GM06990 (cell line): Measurements from ENCODE around the gene PEAR1.

ENCODE experiments used
- DNase-seq: peaks from one replicate; pipeline ENCODE4 v3.0.0-alpha.2; 2011; ENCODE audit not compliant: insufficient read length; ENCODE audit errors: extremely low read depth
- H3K27me3 ChIP-seq: replicated peaks from 2 replicates; pipeline ENCODE4 v1.6.0; 2011; ENCODE audit warnings: low read length; ENCODE audit not compliant: control insufficient read depth, insufficient read depth
- H3K36me3 ChIP-seq: 2 replicates; pipeline ENCODE4 v1.5.1; 2011; ENCODE audit warnings: low read length; ENCODE audit not compliant: control insufficient read depth, insufficient read depth
- H3K4me3 ChIP-seq: replicated peaks from 2 replicates; pipeline ENCODE4 v1.5.1; 2011; ENCODE audit warnings: low read depth, mild to moderate bottlenecking, control low read depth, low read length
- CTCF ChIP-seq: IDR thresholded peaks from 2 replicates; pipeline ENCODE4 v1.5.1; 2011; ENCODE audit warnings: low read length, control low read depth, mild to moderate bottlenecking, inconsistent platforms; ENCODE audit not compliant: insufficient read depth, poor library complexity, severe bottlenecking

The PEAR1 gene

GRCh38 chr1:156912310-156912709 is 18.8 kb downstream of the PEAR1 start:
- H3K4me3 ChIP-seq: no peak overlapping the region
- TF ChIP-seq CTCF: no peak
- no peaks in the 10 kb centered on the region; the same call in none of the 2 replicates for H3K27me3 ChIP-seq
- no peak for DNase-seq
- no peaks in the 10 kb centered on the region for H3K36me3 ChIP-seq

GRCh38 chr1:156912861-156913808 is 19.6 kb downstream of the PEAR1 start:
- no peaks in the 10 kb centered on the region for H3K36me3 ChIP-seq
- no peak for TF ChIP-seq CTCF
- no peaks in the 10 kb centered on the region; the same call in none of the 2 replicates for H3K27me3 ChIP-seq
- DNase-seq: no peak
- no peak overlapping the region for H3K4me3 ChIP-seq

GRCh38 chr1:156913809-156914387 is 20.4 kb downstream of the PEAR1 start:
- TF ChIP-seq CTCF: no peak
- Histone ChIP-seq H3K27me3 (no peaks in the 10 kb centered on the region; the same call in none of the 2 replicates), H3K4me3 (no peak overlapping the region), H3K36me3 (no peaks in the 10 kb centered on the region)
- no peak for DNase-seq

- no peaks in the 10 kb centered on the region for H3K36me3 ChIP-seq
- DNase-seq: no peak
- H3K4me3 ChIP-seq: no peak overlapping the region
- H3K27me3 ChIP-seq: no peaks in the 10 kb centered on the region; the same call in none of the 2 replicates
- TF ChIP-seq CTCF: no peak
These were observed 20.9 kb downstream of the PEAR1 start for GRCh38 chr1:156914440-156914856.

- Histone ChIP-seq H3K36me3 (no peaks in the 10 kb centered on the region), H3K27me3 (peaks cover 7% of the 10 kb centered on the region), H3K4me3 (no peak within 1 kb of the TSS)
- peak; percentile 54 for DNase-seq
- peak; percentile 57 for TF ChIP-seq CTCF
These were observed 26.9 kb downstream of the PEAR1 start, which contains the start of gene LRRC71 for GRCh38 chr1:156920233-156921052. Gene LRRC71, plus strand, starts transcription at chr1:156920632. Its CDS starts 172 bp downstream, at chr1:156920804.
